ENCODE results near the gene CCDC116.
A peak's percentile ranks its signal among the peaks of the same experiment; 100 is the strongest.
"Not testable (repeated sequence)": the region's sequence is repeated elsewhere in the genome, so short reads cannot be mapped to it uniquely, and the experiment has no call there.

The CCDC116 gene

GRCh38 chr22:21665047-21665851 is 32.7 kb downstream of the CCDC116 start:
- H3K27me3 Mint-ChIP-seq, result no peaks in the 10 kb centered on the region
- peak overlapping the region; percentile 94 for H3K4me3 Mint-ChIP-seq
- H3K27ac Mint-ChIP-seq, result peak overlapping the region; percentile 94
- no peaks in the 10 kb centered on the region for H3K9me3 Mint-ChIP-seq
- H3K36me3 Mint-ChIP-seq, result peaks cover 2% of the 10 kb centered on the region
- peaks cover 12% of the 10 kb centered on the region for H3K4me1 Mint-ChIP-seq
- DNase-seq (ENCODE audit: low spot score in 2 of 2) (no peak), ATAC-seq (ENCODE audit: low read depth) (no peak)

GRCh38 chr22:21666786-21667185 is 34.2 kb downstream of the CCDC116 start:
- peak overlapping the region; percentile 94 for H3K27ac Mint-ChIP-seq
- DNase-seq (ENCODE audit: low spot score in 2 of 2) (no peak), ATAC-seq (ENCODE audit: low read depth) (no peak)
- peaks cover 7% of the 10 kb centered on the region for H3K36me3 Mint-ChIP-seq
- peaks cover 15% of the 10 kb centered on the region for H3K4me1 Mint-ChIP-seq
- H3K4me3 Mint-ChIP-seq, result peak overlapping the region; percentile 94
- no peaks in the 10 kb centered on the region for H3K27me3 Mint-ChIP-seq
- H3K9me3 Mint-ChIP-seq, result no peaks in the 10 kb centered on the region

- H3K27me3 Mint-ChIP-seq, result no peaks in the 10 kb centered on the region
- peaks cover 15% of the 10 kb centered on the region for H3K36me3 Mint-ChIP-seq
- no peak overlapping the region for H3K27ac Mint-ChIP-seq
- H3K4me1 Mint-ChIP-seq, result peaks cover 17% of the 10 kb centered on the region
- no peaks in the 10 kb centered on the region for H3K9me3 Mint-ChIP-seq
- no peak overlapping the region for H3K4me3 Mint-ChIP-seq
- ATAC-seq (ENCODE audit: low read depth) (no peak), DNase-seq (ENCODE audit: low spot score in 2 of 2) (no peak)
Measured at GRCh38 chr22:21669026-21669425, 36.5 kb downstream of the CCDC116 start.

GRCh38 chr22:21672107-21672629 is 39.6 kb downstream of the CCDC116 start:
- no peaks in the 10 kb centered on the region for H3K27me3 Mint-ChIP-seq
- no peak for DNase-seq (ENCODE audit: low spot score in 2 of 2)
- H3K36me3 Mint-ChIP-seq, result peaks cover 31% of the 10 kb centered on the region
- H3K4me3 Mint-ChIP-seq, result no peak overlapping the region
- H3K4me1 Mint-ChIP-seq, result peaks cover 14% of the 10 kb centered on the region
- no peak overlapping the region for H3K27ac Mint-ChIP-seq
- no peak for ATAC-seq (ENCODE audit: low read depth)
- H3K9me3 Mint-ChIP-seq, result no peaks in the 10 kb centered on the region

- ATAC-seq (ENCODE audit: low read depth) (no peak), DNase-seq (ENCODE audit: low spot score in 2 of 2) (no peak)
- Mint-ChIP-seq H3K36me3 (peaks cover 31% of the 10 kb centered on the region), H3K4me1 (peaks cover 11% of the 10 kb centered on the region), H3K27ac (no peak overlapping the region), H3K4me3 (no peak overlapping the region), H3K27me3 (no peaks in the 10 kb centered on the region), H3K9me3 (no peaks in the 10 kb centered on the region)
Measured at GRCh38 chr22:21673534-21674321, 41.2 kb downstream of the CCDC116 start.

GRCh38 chr22:21674638-21675245 is 42.2 kb downstream of the CCDC116 start:
- no peak for ATAC-seq (ENCODE audit: low read depth)
- DNase-seq (ENCODE audit: low spot score in 2 of 2), result no peak
- Mint-ChIP-seq H3K36me3 (peaks cover 31% of the 10 kb centered on the region), H3K27ac (no peak overlapping the region), H3K4me3 (no peak overlapping the region), H3K27me3 (no peaks in the 10 kb centered on the region), H3K4me1 (peaks cover 6% of the 10 kb centered on the region), H3K9me3 (no peaks in the 10 kb centered on the region)

- no peak overlapping the region for H3K4me3 Mint-ChIP-seq
- H3K36me3 Mint-ChIP-seq, result peaks cover 20% of the 10 kb centered on the region
- H3K27me3 Mint-ChIP-seq, result no peaks in the 10 kb centered on the region
- no peak for ATAC-seq (ENCODE audit: low read depth)
- no peak overlapping the region for H3K27ac Mint-ChIP-seq
- H3K4me1 Mint-ChIP-seq, result peaks cover 4% of the 10 kb centered on the region
- H3K9me3 Mint-ChIP-seq, result no peaks in the 10 kb centered on the region
- no peak for DNase-seq (ENCODE audit: low spot score in 2 of 2)
Measured at GRCh38 chr22:21677606-21678443, 45.3 kb downstream of the CCDC116 start.

- not testable (repeated sequence) for H3K9me3 Mint-ChIP-seq; ATAC-seq (ENCODE audit: low read depth); H3K27me3 Mint-ChIP-seq; H3K4me1 Mint-ChIP-seq; DNase-seq (ENCODE audit: low spot score in 2 of 2); H3K27ac Mint-ChIP-seq; H3K4me3 Mint-ChIP-seq
- H3K36me3 Mint-ChIP-seq, result peaks cover 19% of the 10 kb centered on the region
Measured at GRCh38 chr22:21678842-21679241, 46.3 kb downstream of the CCDC116 start.

- no peak overlapping the region for H3K4me3 Mint-ChIP-seq
Measured at GRCh38 chr22:21679383-21679782, 46.8 kb downstream of the CCDC116 start.

GRCh38 chr22:21680830-21681565 is 48.4 kb downstream of the CCDC116 start:
- no peaks in the 10 kb centered on the region for H3K9me3 Mint-ChIP-seq
- DNase-seq (ENCODE audit: low spot score in 2 of 2) (no peak), ATAC-seq (ENCODE audit: low read depth) (no peak)
- peaks cover 2% of the 10 kb centered on the region for H3K4me1 Mint-ChIP-seq
- H3K4me3 Mint-ChIP-seq, result no peak overlapping the region
- no peaks in the 10 kb centered on the region for H3K27me3 Mint-ChIP-seq
- H3K36me3 Mint-ChIP-seq, result peaks cover 12% of the 10 kb centered on the region
- H3K27ac Mint-ChIP-seq, result no peak overlapping the region

More at GRCh38 chr22:21679383-21679782, 46.8 kb downstream of the CCDC116 start:
- DNase-seq (ENCODE audit: low spot score in 2 of 2), result no peak
- H3K4me1 Mint-ChIP-seq, result peaks cover 2% of the 10 kb centered on the region
- H3K36me3 Mint-ChIP-seq, result peaks cover 15% of the 10 kb centered on the region
- ATAC-seq (ENCODE audit: low read depth), result no peak
- no peaks in the 10 kb centered on the region for H3K9me3 Mint-ChIP-seq
- no peak overlapping the region for H3K27ac Mint-ChIP-seq
- H3K27me3 Mint-ChIP-seq, result no peaks in the 10 kb centered on the region

GRCh38 chr22:21681566-21682370 is 49.2 kb downstream of the CCDC116 start:
- Mint-ChIP-seq H3K27ac (no peak overlapping the region), H3K27me3 (no peaks in the 10 kb centered on the region), H3K4me1 (peaks cover 2% of the 10 kb centered on the region), H3K9me3 (no peaks in the 10 kb centered on the region), H3K36me3 (peaks cover 11% of the 10 kb centered on the region), H3K4me3 (no peak overlapping the region)
- ATAC-seq (ENCODE audit: low read depth), result no peak
- DNase-seq (ENCODE audit: low spot score in 2 of 2), result no peak

- Mint-ChIP-seq H3K36me3 (peaks cover 11% of the 10 kb centered on the region), H3K9me3 (no peaks in the 10 kb centered on the region)
Measured at GRCh38 chr22:21682385-21683175, 50.0 kb downstream of the CCDC116 start.

More at GRCh38 chr22:21682385-21683175, 50.0 kb downstream of the CCDC116 start:
- no peak overlapping the region for H3K4me3 Mint-ChIP-seq
- H3K27me3 Mint-ChIP-seq, result no peaks in the 10 kb centered on the region
- no peak for ATAC-seq (ENCODE audit: low read depth)
- no peak overlapping the region for H3K27ac Mint-ChIP-seq
- H3K4me1 Mint-ChIP-seq, result peaks cover 2% of the 10 kb centered on the region
- DNase-seq (ENCODE audit: low spot score in 2 of 2), result no peak
